DMS114 treated with DMSO at 0.1 percent for 48 hours (cell line): ENCODE measurements around the gene SMARCC2.
"Not testable (repeated sequence)": the region's sequence is repeated elsewhere in the genome, so short reads cannot be mapped to it uniquely, and the experiment has no call there.

Experiments
- DNase-seq: peaks from one replicate; lab custom pipeline; 2025; ENCODE audit not compliant: unreplicated experiment; lab: John Stamatoyannopoulos, UW

SMARCC2 gene

GRCh38 chr12:56165369-56165768 is 23.9 kb downstream of the SMARCC2 start:
- DNase-seq = no peak

DNA sequence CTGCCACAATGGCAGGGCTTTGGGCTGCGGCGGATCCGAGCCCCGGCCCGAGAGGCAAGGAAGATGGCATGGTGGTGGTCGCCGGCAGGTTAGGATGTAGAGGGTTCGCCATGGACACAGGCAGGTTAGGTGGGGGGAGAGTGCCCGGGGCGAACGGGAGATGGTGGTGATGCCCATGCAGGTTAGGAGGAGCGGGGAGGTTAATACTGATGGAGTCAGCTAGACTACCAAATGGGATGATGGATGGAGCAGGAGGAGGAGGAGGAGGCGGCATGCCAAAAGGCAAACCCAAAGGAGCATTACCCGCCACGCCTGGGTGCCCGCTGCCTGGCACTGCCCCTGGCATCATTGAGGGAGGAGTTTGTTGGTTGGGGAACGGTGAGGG is 24.9 kb downstream of the SMARCC2 start:
- no peak for DNase-seq

DNA sequence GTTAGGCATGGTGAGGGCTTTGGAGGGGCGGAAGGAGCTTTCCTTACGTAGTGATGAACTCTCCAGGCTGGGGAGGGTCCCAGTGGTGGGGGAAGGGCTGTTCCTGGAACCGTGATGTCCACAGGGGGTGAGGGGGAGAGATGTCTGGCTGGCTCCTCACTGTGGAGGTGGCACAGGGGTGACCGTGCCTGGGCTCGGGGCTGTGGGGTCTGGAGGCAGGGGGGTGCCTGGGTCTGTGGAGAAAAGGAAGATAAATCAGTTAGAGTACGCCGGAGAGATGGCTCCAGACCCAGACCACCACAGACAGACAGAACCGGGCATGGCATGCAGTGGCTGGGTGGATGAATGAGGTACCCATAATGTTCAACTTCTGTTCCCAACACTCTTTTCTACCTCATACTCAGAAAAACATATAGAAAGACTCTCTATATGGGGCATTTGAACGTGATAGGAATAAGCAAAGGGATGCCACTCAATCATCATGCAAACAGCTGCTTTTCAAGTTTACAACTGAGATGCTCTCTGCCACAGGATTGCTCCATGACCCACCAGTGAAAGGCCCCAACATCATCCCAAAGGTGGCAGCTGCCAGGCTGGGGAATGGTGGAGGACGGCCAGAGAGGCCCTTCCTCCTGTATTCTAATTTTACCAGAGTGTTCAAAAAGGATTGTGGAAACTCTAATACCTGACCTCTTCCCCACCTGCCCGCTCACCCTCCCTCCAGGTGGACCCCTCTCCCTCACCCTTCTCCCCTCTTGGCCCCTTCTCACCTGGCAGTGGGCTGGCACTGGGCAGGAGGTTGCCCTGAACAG is 25.5 kb downstream of the SMARCC2 start:
- no peak for DNase-seq

- no peak for DNase-seq
These were observed 26.6 kb downstream of the SMARCC2 start for GRCh38 chr12:56162468-56163290.

DNA sequence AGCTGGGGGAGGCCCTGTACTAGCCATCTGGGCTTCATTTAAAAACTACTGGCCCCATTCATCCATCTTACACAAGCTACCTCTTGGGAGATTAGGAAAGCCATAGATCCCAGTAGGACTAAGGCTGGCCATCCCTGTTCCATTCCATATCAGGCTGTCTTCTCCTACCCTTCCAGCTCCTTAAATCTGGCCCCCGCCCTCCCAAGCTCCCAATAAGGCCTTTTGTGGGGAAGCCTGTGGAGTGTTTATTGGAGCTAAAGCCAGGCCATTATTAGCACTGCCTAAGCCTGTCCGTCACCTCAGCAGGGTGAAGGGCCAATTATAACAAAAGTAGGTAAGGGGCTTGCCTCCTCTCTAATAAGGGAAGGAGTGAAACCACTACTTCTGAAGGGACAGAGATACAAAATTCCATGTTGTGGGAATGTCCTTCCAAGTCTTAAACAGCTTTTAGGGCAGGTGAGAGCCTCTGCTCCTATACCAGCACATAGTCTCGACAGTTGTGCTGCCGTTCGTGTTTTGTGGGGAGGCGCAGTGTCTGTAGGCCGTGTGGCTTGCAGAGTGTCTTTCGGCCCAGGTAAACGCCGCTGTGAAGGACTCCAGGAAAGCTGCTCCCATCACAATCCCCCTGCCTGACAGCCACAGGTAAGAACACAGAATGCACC is 27.5 kb downstream of the SMARCC2 start:
- DNase-seq = no peak

DNA sequence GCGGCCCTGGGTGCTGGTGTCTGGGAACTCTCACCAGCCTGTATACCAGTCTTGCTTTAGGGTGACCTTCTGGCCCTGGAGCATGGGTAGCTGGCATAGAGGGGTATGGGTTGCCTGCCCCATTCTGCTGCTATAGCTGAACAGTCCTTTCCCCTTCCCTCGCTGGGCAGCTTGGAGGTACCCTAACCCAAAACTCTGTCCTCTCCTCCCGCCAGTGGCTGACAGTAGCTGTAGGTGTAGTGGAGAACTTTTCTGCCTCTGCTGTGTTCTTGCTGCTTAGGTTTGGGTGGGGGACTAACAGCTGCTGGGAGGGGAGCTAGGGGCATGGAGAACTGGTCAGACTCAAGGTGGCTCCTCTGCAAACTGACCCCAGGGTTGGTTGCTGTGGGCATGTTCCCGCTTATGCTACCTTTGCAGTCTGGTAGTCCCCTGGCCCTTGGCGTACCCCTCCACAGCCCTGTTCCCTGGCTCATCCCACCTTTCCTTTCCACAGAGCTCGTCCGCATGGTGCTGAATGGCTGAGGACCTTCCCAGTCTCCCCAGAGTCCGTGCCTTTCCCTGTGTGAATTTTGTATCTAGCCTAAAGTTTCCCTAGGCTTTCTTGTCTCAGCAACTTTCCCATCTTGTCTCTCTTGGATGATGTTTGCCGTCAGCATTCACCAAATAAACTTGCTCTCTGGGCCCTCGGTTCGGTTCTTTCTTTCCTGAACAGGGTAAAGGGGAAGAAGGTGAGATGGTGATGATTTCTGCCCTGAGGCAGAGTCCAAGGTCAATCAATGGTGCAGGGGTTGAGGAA is 28.2 kb downstream of the SMARCC2 start:
- DNase-seq = no peak

GRCh38 chr12:56160193-56160763 is 29.0 kb downstream of the SMARCC2 start:
- DNase-seq = no peak

GRCh38 chr12:56159482-56160192 is 29.6 kb downstream of the SMARCC2 start:
- DNase-seq = no peak

GRCh38 chr12:56158926-56159461 is 30.3 kb downstream of the SMARCC2 start:
- DNase-seq = no peak

GRCh38 chr12:56158029-56158925 is 31.0 kb downstream of the SMARCC2 start, which contains the start of gene MYL6:
Gene MYL6 (plus strand): TSS chr12:56158359. CDS start chr12:56158402, 43 bp downstream.
- peak; percentile 98 for DNase-seq

GRCh38 chr12:56157201-56158028 is 31.9 kb downstream of the SMARCC2 start:
- DNase-seq = peak; percentile 92

DNA sequence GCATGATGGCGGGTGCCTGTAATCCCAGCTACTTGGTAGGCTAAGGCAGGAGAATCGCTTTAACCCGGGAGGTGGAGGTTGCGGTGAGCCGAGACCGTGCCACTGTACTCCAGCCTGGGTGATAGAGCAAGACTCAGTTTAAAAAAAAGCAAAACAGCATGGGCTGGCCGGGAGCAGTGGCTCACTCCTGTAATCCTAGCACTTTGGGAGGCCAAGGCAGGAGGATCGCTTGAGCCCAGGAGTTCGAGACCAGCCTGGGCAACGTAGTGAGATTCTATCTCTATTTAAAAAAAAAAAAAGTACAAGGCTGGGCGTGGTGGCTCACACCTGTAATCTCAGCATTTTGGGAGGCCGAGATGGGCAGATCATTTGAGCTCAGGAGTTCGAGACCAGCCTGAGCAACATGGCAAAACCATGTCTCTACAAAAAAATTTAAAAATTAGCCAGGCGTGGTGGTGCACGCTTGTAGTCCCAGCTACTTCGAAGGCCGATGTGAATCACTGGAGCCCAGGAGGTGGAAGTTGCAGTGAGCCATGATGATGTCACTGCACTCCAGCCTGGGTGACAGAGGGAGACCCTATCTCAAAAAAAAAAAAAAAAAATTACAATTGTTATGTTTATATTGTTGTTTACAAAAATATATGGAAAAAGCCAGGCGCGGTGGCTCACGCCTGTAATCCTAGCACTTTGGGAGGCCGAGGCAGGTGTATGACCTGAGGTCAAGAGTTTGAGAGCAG is 32.7 kb downstream of the SMARCC2 start:
- DNase-seq = not testable (repeated sequence)

GRCh38 chr12:56155256-56155845 is 33.9 kb downstream of the SMARCC2 start:
- no peak for DNase-seq

- DNase-seq = no peak
These were observed 34.5 kb downstream of the SMARCC2 start for GRCh38 chr12:56154818-56155217.

- DNase-seq = no peak
These were observed 35.0 kb downstream of the SMARCC2 start for GRCh38 chr12:56154246-56154771.

DNA sequence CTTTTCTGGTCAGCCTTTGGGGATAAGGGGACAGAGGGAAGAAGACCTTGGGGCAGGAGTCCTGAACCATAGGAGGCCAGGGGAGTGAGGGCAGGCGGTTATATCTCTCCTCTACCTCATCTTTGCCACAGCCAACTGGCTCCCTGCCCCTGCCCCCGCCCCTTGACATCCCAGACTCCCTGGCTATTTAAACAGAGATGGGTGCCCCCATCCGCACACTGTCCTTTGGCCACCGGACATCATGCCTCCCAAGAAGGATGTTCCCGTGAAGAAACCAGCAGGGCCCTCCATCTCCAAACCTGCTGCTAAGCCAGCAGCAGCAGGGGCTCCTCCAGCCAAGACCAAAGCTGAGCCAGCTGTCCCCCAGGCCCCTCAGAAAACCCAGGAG is 35.6 kb downstream of the SMARCC2 start:
- DNase-seq = no peak
